Cardiac muscle cell (in vitro differentiated cells and primary cell): Measurements from ENCODE around the gene DNAI7. TPM values are rescaled to one million over a fixed set of nuclear protein-coding genes. Genes with fewer than 3 reads are reported as not detected.

Experiments used
- DNase-seq, 2 donors: peaks; one replicate each; pipeline versions ENCODE4 v3.0.0 to v3.0.0-alpha.2; 2010 to 2017; ENCODE audit warnings: low read depth in 1 of 2, low spot score in 1 of 2
- H3K27ac ChIP-seq: fragments of 200-600 bp; sonication (generic); 2 replicates; pipeline ENCODE4 v1.5.1; 2016
- H3K27me3 ChIP-seq: fragments of 200-600 bp; sonication (generic); 2 replicates; pipeline ENCODE4 v1.6.0; 2016; ENCODE audit warnings: control low read depth
- H3K36me3 ChIP-seq: fragments of 200-600 bp; sonication (generic); 2 replicates; pipeline ENCODE4 v1.5.1; 2016; ENCODE audit warnings: control low read depth
- H3K4me1 ChIP-seq: fragments of 200-600 bp; sonication (generic); 2 replicates; pipeline ENCODE4 v1.8.1; 2017; ENCODE audit warnings: low read depth, mild to moderate bottlenecking, mixed run types
- H3K4me3 ChIP-seq: fragments of 200-600 bp; sonication (generic); 2 replicates; pipeline ENCODE4 v1.5.1; 2016; ENCODE audit warnings: mild to moderate bottlenecking
- H3K9me3 ChIP-seq: fragments of 200-600 bp; sonication (generic); 2 replicates; pipeline ENCODE4 v1.5.1; 2017; ENCODE audit warnings: low read depth, mild to moderate bottlenecking, control low read depth
- polyA plus RNA-seq: library from polyadenylated mRNA; unstranded; fragments of >200 nt; fragmentation: Nextera tagmentation; extraction: Ambion mirVana; gene quantifications from 2 replicates; pipeline ENCODE4 v1.2.1, GENCODE V29; 2016
- total RNA-seq: library from RNA; depleted of rRNA; stranded (reverse); fragments of >200 nt; gene quantifications from 2 replicates; pipeline ENCODE4 v1.2.3, GENCODE V29; 2016
- TF ChIP-seq, protein P1 (sequence below): IDR thresholded peaks from 2 replicates; pipeline ENCODE4 v1.5.1; 2012; ENCODE audit warnings: low read depth, mild to moderate bottlenecking, low read length

DNAI7 gene
- total and polyA plus RNA-seq, 2 experiments from 2014 or later: 0.57 to 0.77 TPM

DNA sequence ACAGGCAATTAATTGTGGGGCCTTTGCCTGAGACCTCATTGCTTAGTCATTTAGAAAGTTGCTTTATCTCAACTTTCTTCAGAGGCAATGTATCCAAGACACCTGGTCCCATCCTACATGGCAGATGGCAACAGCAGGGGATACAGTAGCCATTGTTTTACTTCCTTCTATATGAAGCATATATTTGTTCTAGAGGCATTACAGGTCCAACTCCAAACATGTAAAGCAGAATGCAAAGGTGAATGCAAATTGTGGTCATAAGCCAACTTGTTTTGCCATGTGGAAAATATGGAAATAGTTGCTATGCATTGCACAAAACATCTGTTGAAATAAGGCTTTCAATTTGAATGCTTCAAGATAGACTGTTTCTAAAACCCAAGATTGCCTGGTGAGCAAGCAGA lies 136.3 kb downstream of the DNAI7 start:
- Histone ChIP-seq H3K4me3 (no peak overlapping the region), H3K27ac (no peak overlapping the region), H3K9me3 (no peaks in the 10 kb centered on the region), H3K4me1 (no peaks in the 10 kb centered on the region), H3K27me3 (no peaks in the 10 kb centered on the region), H3K36me3 (no peaks in the 10 kb centered on the region)
- DNase-seq: no peak
- TF ChIP-seq, protein P1, sequence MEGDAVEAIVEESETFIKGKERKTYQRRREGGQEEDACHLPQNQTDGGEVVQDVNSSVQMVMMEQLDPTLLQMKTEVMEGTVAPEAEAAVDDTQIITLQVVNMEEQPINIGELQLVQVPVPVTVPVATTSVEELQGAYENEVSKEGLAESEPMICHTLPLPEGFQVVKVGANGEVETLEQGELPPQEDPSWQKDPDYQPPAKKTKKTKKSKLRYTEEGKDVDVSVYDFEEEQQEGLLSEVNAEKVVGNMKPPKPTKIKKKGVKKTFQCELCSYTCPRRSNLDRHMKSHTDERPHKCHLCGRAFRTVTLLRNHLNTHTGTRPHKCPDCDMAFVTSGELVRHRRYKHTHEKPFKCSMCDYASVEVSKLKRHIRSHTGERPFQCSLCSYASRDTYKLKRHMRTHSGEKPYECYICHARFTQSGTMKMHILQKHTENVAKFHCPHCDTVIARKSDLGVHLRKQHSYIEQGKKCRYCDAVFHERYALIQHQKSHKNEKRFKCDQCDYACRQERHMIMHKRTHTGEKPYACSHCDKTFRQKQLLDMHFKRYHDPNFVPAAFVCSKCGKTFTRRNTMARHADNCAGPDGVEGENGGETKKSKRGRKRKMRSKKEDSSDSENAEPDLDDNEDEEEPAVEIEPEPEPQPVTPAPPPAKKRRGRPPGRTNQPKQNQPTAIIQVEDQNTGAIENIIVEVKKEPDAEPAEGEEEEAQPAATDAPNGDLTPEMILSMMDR: no peak

Other genes starting within 250 kb of the DNAI7 start
- 19.2 and 45.3 TPM in 2 replicates for gene BCAT1, start 246.1 kb downstream of the DNAI7 start, total RNA-seq
- gene BCAT1, start 246.1 kb downstream of the DNAI7 start, polyA plus RNA-seq: 17.8 and 22.4 TPM in 2 replicates
- 20.8 and 35.4 TPM in 2 replicates for gene ETFRF1, start 77 bp upstream of the DNAI7 start, total RNA-seq
- 56.9 and 68.5 TPM in 2 replicates for gene ETFRF1, start 77 bp upstream of the DNAI7 start, polyA plus RNA-seq
- gene KRAS, start 55.8 kb upstream of the DNAI7 start, total RNA-seq: 9.3 and 13.9 TPM in 2 replicates
- 30.4 and 46.5 TPM in 2 replicates for gene KRAS, start 55.8 kb upstream of the DNAI7 start, polyA plus RNA-seq